Osteoblast (primary cell): Measurements from ENCODE around the gene CFAP45. TPM values are rescaled to one million over a fixed set of nuclear protein-coding genes. Genes with fewer than 3 reads are reported as not detected.

Experiments used
- DNase-seq: peaks from one replicate; pipeline ENCODE4 v3.0.0; 2011; ENCODE audit warnings: low spot score, mixed read lengths; ENCODE audit not compliant: insufficient read length; ENCODE audit errors: missing footprints
- H2AFZ ChIP-seq: 2 replicates; pipeline ENCODE4 v1.6.0; 2011; ENCODE audit warnings: mild to moderate bottlenecking, low read length
- H3K27ac ChIP-seq: 2 replicates; pipeline ENCODE4 v1.5.1; 2011; ENCODE audit warnings: mild to moderate bottlenecking, low read depth, low read length, moderate library complexity
- H3K27me3 ChIP-seq: 2 replicates; pipeline ENCODE4 v1.6.0; 2012; ENCODE audit warnings: mild to moderate bottlenecking, control low read depth, inconsistent platforms, low read length, moderate library complexity; ENCODE audit not compliant: insufficient read depth
- H3K36me3 ChIP-seq: 2 replicates; pipeline ENCODE4 v1.5.1; 2011; ENCODE audit warnings: mild to moderate bottlenecking, low read length, control low read depth, moderate library complexity; ENCODE audit not compliant: insufficient read depth
- H3K4me1 ChIP-seq: 2 replicates; pipeline ENCODE4 v1.5.1; 2011; ENCODE audit warnings: mild to moderate bottlenecking, low read length, control low read depth, moderate library complexity; ENCODE audit not compliant: insufficient read depth
- H3K4me2 ChIP-seq: 2 replicates; pipeline ENCODE4 v1.6.0; 2011; ENCODE audit warnings: mild to moderate bottlenecking, low read length; ENCODE audit not compliant: insufficient read depth
- H3K4me3 ChIP-seq: fragments of 200-600 bp; sonication (generic); 3 replicates; pipeline ENCODE4 v1.5.1; 2012; ENCODE audit warnings: mild to moderate bottlenecking, low read length, inconsistent platforms; ENCODE audit not compliant: insufficient read depth
- H3K79me2 ChIP-seq: 2 replicates; pipeline ENCODE4 v1.6.0; 2012; ENCODE audit warnings: mild to moderate bottlenecking, low read length, control low read depth, inconsistent platforms; ENCODE audit not compliant: insufficient read depth
- H3K9me3 ChIP-seq: 2 replicates; pipeline ENCODE4 v1.5.1; 2011; ENCODE audit warnings: low read depth, low read length, control low read depth
- H4K20me1 ChIP-seq: 2 replicates; pipeline ENCODE4 v1.6.0; 2012; ENCODE audit warnings: mild to moderate bottlenecking, low read length, control low read depth; ENCODE audit not compliant: insufficient read depth
- total RNA-seq: library from RNA; depleted of rRNA; stranded (reverse); fragments of >200 nt; gene quantifications from 2 replicates; pipeline ENCODE4 v1.2.3, GENCODE V29; 2012
- TF ChIP-seq, protein P1 (sequence below): IDR thresholded peaks from 2 replicates; pipeline ENCODE4 v1.5.1; 2011; ENCODE audit warnings: mild to moderate bottlenecking, low read depth, low read length, moderate library complexity; ENCODE audit errors: extremely low read depth

CFAP45 gene
- total RNA-seq, 1 donor = 0.36 TPM

DNA sequence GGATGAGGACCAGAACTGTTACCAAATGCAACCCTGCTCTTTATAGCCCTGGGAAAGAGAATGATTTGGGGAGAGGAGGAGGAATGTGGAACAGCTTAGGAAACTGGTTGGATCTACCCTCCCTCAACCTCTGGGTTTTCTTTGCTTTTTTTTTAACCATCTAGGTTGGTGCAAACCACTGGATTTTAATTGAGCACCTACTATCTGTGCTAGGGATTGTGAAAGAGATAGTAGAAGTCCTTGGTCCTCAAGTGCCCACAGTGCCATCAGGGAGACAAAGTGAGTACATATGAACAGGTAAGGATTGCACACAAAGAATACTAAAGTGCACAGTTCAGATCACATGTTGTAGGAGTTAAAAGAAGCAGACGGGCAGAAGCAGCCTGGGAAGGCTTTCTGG lies 20.7 kb upstream of the CFAP45 start:
- Histone ChIP-seq H3K36me3 (peaks cover 30% of the 10 kb centered on the region), H3K79me2 (peaks cover 63% of the 10 kb centered on the region), H3K4me3 (no peak overlapping the region), H3K27me3 (no peaks in the 10 kb centered on the region), H3K4me1 (peaks cover 59% of the 10 kb centered on the region), H4K20me1 (peaks cover 46% of the 10 kb centered on the region), H3K27ac (no peak overlapping the region), H3K4me2 (no peak overlapping the region), H2AFZ (no peak overlapping the region), H3K9me3 (no peaks in the 10 kb centered on the region)
- peak; percentile 43 for DNase-seq
- TF ChIP-seq, protein P1, sequence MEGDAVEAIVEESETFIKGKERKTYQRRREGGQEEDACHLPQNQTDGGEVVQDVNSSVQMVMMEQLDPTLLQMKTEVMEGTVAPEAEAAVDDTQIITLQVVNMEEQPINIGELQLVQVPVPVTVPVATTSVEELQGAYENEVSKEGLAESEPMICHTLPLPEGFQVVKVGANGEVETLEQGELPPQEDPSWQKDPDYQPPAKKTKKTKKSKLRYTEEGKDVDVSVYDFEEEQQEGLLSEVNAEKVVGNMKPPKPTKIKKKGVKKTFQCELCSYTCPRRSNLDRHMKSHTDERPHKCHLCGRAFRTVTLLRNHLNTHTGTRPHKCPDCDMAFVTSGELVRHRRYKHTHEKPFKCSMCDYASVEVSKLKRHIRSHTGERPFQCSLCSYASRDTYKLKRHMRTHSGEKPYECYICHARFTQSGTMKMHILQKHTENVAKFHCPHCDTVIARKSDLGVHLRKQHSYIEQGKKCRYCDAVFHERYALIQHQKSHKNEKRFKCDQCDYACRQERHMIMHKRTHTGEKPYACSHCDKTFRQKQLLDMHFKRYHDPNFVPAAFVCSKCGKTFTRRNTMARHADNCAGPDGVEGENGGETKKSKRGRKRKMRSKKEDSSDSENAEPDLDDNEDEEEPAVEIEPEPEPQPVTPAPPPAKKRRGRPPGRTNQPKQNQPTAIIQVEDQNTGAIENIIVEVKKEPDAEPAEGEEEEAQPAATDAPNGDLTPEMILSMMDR = no peak

DNA sequence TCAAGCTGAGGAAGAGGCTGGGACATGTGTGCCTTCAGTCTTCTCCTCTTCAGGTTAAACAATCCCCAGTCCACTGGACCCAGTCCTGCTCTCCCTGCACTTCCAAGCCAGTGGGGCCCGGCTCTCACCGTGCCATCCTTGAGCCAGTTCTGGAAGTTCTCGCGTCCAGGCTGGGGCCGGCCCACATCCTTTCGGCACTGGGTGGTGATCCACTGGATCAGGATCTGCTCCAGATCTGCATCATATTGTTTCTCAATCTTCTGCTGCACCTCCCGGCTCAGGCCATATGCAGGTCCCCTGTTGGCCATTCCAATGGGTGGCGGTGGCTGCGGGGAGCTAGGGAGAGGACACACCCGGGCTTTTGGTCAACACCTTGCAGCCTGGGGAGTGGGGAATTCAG lies 20.2 kb upstream of the CFAP45 start:
- Histone ChIP-seq H3K27me3 (no peaks in the 10 kb centered on the region), H3K79me2 (peaks cover 61% of the 10 kb centered on the region), H2AFZ (no peak overlapping the region), H3K36me3 (peaks cover 30% of the 10 kb centered on the region), H3K9me3 (no peaks in the 10 kb centered on the region), H4K20me1 (peaks cover 46% of the 10 kb centered on the region), H3K4me3 (no peak overlapping the region), H3K27ac (no peak overlapping the region), H3K4me1 (peaks cover 59% of the 10 kb centered on the region), H3K4me2 (no peak overlapping the region)
- DNase-seq = peak; percentile 37
- TF ChIP-seq, protein P1 = no peak

DNA sequence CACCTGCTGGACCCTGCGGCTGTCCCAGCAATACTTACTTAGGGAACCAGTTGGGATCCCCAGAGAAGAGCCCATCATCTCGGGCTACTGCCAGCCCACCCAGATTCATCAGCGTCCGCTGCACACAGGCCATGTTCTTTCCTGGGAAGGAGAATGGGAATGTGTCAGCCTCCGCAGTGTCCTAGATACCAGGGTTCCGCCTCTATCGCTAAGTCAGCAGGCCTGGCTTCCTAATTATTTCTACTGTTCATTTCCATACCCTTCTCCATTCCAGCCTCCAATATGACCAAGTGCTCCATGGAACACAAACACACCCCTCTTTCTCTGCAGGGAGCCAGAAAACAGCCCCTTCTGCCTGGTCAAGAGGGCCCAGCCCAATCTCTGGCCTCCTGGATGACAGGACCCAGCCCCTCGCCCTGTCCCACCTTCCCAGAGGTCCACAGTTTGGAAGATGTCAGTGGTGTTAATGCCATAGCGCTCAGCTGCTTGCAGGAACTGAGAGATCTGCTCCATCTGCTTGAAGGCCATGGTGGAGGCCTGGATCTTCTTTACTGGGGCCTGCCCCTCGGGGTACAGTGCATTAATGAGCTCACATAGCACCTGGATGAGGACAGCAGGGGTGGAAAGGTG lies 19.4 kb upstream of the CFAP45 start:
- Histone ChIP-seq H3K4me1 (peaks cover 59% of the 10 kb centered on the region), H3K79me2 (peaks cover 53% of the 10 kb centered on the region), H3K4me2 (no peak overlapping the region), H2AFZ (no peak overlapping the region), H3K36me3 (peaks cover 30% of the 10 kb centered on the region), H3K4me3 (no peak overlapping the region), H3K27ac (no peak overlapping the region), H3K9me3 (no peaks in the 10 kb centered on the region), H4K20me1 (peaks cover 44% of the 10 kb centered on the region), H3K27me3 (no peaks in the 10 kb centered on the region)
- DNase-seq = peak; percentile 56
- TF ChIP-seq, protein P1 = no peak

DNA sequence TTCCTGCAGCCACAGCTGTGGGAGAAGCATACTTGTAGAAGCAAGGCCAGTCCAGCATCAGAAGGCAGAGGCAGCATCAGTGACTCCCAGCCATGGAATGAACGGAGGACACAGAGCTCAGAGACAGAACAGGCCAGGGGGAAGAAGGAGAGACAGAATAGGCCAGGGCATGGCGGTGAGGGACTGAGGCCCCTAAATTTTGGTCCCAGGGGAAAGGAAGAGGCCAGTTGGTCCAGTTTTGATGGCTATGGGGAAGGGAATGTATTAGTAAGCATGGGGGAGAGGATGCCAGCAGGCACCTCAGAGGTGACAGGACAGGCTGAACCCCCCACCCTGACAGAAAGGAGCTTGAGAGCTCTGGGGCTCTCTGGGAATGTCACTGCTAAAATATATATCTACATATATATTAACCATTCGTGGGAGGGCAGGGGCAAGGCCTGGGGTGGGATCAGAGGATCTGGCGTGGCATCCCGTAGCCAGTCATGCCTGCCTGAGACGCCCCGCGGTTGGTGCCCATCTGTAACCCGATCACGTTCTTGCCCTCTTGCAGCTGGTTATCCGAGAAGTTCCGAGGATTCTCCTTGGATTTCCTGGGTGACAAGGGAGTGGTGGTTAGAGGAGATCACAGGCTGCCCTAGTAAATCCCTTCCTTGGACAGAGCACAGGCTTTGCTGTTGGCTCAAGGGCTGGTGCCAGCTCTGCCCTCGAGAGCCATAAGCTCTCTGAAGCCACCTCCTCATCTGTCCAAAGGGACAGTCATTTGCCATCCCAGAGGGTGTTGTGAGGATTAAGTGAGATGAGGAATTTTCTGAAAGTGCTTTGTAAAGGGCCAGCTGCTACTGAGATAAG lies 18.6 kb upstream of the CFAP45 start:
- peak; percentile 42 for DNase-seq
- Histone ChIP-seq H3K36me3 (peaks cover 30% of the 10 kb centered on the region), H3K4me3 (no peak overlapping the region), H2AFZ (no peak overlapping the region), H4K20me1 (peaks cover 44% of the 10 kb centered on the region), H3K27me3 (no peaks in the 10 kb centered on the region), H3K27ac (peak overlapping the region; percentile 29), H3K4me2 (no peak overlapping the region), H3K79me2 (peaks cover 45% of the 10 kb centered on the region), H3K4me1 (peaks cover 52% of the 10 kb centered on the region), H3K9me3 (no peaks in the 10 kb centered on the region)
- TF ChIP-seq, protein P1 = no peak
